Measurements from ENCODE around the gene MRM3.
"Not testable (repeated sequence)": the region's sequence is repeated elsewhere in the genome, so short reads cannot be mapped to it uniquely, and the experiment has no call there.

MRM3 gene

GRCh38 chr17:826778-827177 is 44.6 kb downstream of the MRM3 start:
- no peak for DNase-seq (ENCODE audit: low read depth)

- DNase-seq (ENCODE audit: low read depth): no peak
Measured at GRCh38 chr17:828761-829160, 46.6 kb downstream of the MRM3 start.

GRCh38 chr17:829614-830013 is 47.5 kb downstream of the MRM3 start:
- not testable (repeated sequence) for DNase-seq (ENCODE audit: low read depth)

- no peak for DNase-seq (ENCODE audit: low read depth)
Measured at GRCh38 chr17:830381-830780, 48.2 kb downstream of the MRM3 start.

GRCh38 chr17:830950-831349 is 48.8 kb downstream of the MRM3 start:
- no peak for DNase-seq (ENCODE audit: low read depth)

GRCh38 chr17:834136-834535 is 52.0 kb downstream of the MRM3 start:
- DNase-seq (ENCODE audit: low read depth): no peak

GRCh38 chr17:835263-835662 is 53.1 kb downstream of the MRM3 start:
- DNase-seq (ENCODE audit: low read depth): peak; percentile 98

GRCh38 chr17:835721-836120 is 53.6 kb downstream of the MRM3 start:
- not testable (repeated sequence) for DNase-seq (ENCODE audit: low read depth)

GRCh38 chr17:836151-836550 is 54.0 kb downstream of the MRM3 start:
- DNase-seq (ENCODE audit: low read depth): peak; percentile 32

GRCh38 chr17:838486-838885 is 56.3 kb downstream of the MRM3 start:
- peak; percentile 23 for DNase-seq (ENCODE audit: low read depth)

GRCh38 chr17:841313-841712 is 59.2 kb downstream of the MRM3 start:
- DNase-seq (ENCODE audit: low read depth): no peak

Data from iris pigment epithelial cell (primary cell).